Fibroblast of pulmonary artery (primary cell): Measurements from ENCODE around the gene C17orf67.
A peak's percentile ranks its signal among the peaks of the same experiment; 100 is the strongest.

Experiments
- DNase-seq: peaks from one replicate; pipeline ENCODE4 v3.0.0-alpha.2; 2010; ENCODE audit warnings: low read depth
- H3K4me3 ChIP-seq: replicated peaks from 2 replicates; pipeline ENCODE4 v1.5.1; 2011; ENCODE audit warnings: low read depth, mild to moderate bottlenecking, control low read depth, low read length, moderate library complexity
- CTCF ChIP-seq: IDR thresholded peaks from 2 replicates; pipeline ENCODE4 v1.5.1; 2011; ENCODE audit warnings: mild to moderate bottlenecking, control low read depth, low read length, inconsistent platforms; ENCODE audit errors: missing control alignments

C17orf67 gene

GRCh38 chr17:56793531-56793930, 40.2 kb downstream of the C17orf67 start:
- no peak for TF ChIP-seq CTCF
- DNase-seq: no peak
- H3K4me3 ChIP-seq: no peak overlapping the region

GRCh38 chr17:56792267-56792666, 41.5 kb downstream of the C17orf67 start:
- DNase-seq: no peak
- TF ChIP-seq CTCF: no peak
- no peak overlapping the region for H3K4me3 ChIP-seq

- TF ChIP-seq CTCF: no peak
- no peak overlapping the region for H3K4me3 ChIP-seq
- peak; percentile 88 for DNase-seq
Measured at GRCh38 chr17:56786989-56787482, 46.7 kb downstream of the C17orf67 start.

GRCh38 chr17:56785997-56786680, 47.6 kb downstream of the C17orf67 start:
- no peak overlapping the region for H3K4me3 ChIP-seq
- TF ChIP-seq CTCF: no peak
- DNase-seq: no peak

GRCh38 chr17:56785405-56785804, 48.3 kb downstream of the C17orf67 start:
- peak; percentile 17 for DNase-seq
- no peak overlapping the region for H3K4me3 ChIP-seq
- TF ChIP-seq CTCF: no peak

GRCh38 chr17:56782338-56782737, 51.4 kb downstream of the C17orf67 start:
- TF ChIP-seq CTCF: no peak
- no peak for DNase-seq
- no peak overlapping the region for H3K4me3 ChIP-seq

- no peak for TF ChIP-seq CTCF
- no peak for DNase-seq
- H3K4me3 ChIP-seq: no peak overlapping the region
Measured at GRCh38 chr17:56781906-56782305, 51.8 kb downstream of the C17orf67 start.
